RKO (cell line): ENCODE data around the gene CADM2.

Experiments used
- DNase-seq: peaks from one replicate; pipeline ENCODE4 v3.0.0-alpha.2; 2016; ENCODE audit warnings: low spot score

CADM2 gene

DNA sequence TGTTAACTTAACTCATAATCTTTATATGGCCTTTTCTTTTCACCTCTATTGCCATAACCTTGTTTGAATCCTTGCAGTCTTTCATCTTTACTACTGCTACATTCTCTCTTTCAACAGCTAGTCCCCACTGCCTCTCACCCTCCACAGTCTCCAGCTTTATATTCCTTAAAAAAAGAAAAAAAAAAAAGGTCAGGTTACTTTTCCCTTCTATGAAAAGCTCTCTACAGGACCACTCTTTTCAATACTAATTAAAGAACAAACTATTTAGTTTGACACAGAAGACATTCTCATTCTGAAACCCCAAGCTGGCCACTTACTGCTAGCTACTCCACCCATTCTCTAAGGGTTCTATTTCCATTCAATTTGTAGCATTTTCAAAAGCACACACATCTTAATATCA, 25.6 kb downstream of the CADM2 start:
- DNase-seq = no peak

- no peak for DNase-seq
Observed at GRCh38 chr3:84985795-84986194, 27.0 kb downstream of the CADM2 start.

DNA sequence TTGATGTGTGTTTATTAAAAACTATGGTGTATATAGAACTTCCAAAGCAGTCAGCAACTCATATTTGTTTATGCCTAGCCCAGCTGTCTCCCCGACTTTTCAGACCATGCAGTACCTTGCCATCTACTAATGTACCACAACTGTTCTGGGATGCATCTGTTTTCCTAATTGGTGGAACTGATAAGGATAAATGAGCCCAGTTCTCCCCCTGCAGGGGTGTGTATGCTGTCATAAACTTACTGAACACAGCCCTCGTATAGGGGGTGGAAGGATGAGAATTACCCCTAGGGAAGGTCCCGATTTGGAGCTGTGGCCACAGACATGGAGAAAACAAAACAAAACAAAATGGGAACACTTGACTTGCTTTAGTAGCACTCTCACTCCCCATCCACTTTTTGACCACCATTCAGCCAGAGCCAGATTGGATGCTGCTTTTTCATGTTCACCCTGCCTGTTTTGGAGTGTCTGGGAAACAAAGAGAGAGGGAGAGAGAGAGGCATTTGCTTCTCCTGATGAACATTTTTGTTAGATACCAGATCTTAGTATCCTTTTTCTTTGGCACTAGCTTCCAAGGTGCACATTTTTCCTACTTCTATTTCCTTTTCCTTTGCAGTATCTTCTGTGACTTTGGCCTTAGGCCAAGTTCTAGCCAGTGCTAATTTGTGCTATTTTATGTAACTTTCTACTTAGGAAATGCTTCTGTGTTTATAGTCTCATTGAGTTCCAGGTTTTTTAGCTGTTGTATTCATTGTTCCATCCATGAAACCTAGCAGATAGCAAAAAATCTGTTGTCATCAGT, 29.1 kb downstream of the CADM2 start:
- DNase-seq = no peak

GRCh38 chr3:84989102-84989501, 30.3 kb downstream of the CADM2 start:
- DNase-seq = no peak

DNA sequence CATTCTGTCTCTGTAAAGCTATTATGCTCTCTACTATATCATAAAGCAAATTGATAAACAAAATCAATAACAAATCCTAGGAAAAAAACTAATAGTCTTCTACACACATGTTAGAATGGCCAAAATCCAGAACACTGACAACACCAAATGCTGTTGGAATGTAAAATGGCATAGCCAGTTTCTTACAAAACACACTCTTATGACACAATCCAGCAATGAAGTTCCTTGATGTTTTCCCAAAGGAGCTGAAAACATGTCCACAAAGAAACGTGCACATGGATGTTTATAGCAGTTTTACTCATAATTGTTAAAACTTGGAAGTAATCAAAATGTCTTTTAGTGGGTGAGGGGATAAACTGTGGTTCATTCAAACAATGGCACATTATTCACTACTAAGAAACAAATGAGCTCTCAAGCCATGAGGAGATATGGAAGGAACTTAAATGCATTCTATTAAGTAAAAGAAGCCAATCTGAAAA, 32.7 kb downstream of the CADM2 start:
- DNase-seq = no peak

- no peak for DNase-seq
Observed at GRCh38 chr3:84993956-84994355, 35.2 kb downstream of the CADM2 start.

DNA sequence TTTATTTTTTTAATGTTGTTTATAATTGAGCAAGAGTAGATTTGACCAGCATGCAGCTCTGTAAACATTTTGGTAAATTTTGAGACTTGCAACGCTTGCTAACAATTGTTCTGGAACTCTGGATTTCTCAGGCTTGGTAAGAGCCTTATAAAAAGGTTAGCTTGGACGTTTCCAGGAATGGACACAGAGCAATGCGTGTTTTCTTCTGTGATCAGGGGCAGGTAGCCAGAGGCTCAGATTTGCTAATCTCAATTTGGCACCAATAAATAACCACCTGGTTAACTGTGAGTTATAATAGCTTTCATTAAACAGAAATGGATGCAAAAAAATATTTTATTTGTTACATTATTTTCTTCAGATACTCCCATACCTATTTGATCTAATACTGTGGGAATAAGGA, 39.8 kb downstream of the CADM2 start:
- no peak for DNase-seq

DNA sequence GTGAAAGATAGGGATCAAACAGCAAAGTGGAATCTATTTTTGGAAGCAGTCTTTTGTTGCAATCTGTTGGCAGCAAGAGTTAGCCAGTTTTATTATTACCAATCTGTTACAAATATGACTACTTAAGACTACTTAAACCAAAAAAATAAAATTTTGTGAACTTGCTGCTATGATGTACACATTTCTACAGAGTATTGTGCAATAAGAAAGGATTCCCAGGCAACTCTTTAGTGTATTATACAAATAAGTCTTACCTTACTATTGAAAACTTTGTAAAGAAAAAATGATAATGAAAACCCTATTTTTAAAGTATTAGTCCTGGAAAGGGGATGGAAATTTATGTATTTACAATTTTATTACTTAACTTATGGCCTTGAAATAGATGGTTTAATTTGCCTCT, 44.7 kb downstream of the CADM2 start:
- no peak for DNase-seq

DNA sequence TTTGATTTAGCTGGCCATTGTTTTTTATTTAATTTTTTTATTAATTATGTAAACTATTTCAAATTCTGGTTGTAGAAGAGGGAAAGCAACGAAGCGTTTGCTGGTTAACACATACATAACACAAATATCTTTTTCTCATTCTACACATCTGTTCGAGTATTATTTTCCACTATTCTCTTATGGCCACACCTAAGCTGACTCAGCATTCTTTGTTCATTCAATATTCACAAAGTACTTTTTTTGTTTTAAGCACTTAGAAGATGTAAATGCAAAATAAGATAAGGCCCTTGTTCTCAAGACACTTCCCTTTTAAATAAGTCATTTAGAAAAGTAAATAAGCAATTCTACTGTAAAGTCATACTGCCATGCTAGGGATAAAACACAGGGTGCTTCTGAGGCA, 45.4 kb downstream of the CADM2 start:
- DNase-seq = no peak

DNA sequence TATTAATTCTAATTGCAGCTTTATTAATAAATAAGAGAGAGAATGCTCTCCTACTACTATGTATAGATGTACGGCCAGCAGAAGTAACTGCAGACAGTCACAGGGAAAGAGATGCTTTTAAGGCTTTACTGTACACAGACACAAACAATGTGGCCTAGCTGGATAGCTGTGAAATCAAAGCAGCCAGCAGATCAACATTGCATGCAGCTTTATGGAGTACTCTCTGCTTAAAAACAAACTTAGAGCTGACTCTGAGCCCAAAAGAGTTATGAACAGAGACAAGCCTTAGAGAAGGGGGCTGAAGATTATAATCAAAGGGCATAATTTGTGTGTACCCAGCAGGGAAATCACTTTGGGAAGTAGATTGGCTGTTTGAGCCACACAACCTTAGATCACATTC, 47.2 kb downstream of the CADM2 start:
- no peak for DNase-seq

- DNase-seq = no peak
Observed at GRCh38 chr3:85007195-85008094, 48.7 kb downstream of the CADM2 start.

- DNase-seq = no peak
Observed at GRCh38 chr3:85020828-85021227, 62.0 kb downstream of the CADM2 start.

DNA sequence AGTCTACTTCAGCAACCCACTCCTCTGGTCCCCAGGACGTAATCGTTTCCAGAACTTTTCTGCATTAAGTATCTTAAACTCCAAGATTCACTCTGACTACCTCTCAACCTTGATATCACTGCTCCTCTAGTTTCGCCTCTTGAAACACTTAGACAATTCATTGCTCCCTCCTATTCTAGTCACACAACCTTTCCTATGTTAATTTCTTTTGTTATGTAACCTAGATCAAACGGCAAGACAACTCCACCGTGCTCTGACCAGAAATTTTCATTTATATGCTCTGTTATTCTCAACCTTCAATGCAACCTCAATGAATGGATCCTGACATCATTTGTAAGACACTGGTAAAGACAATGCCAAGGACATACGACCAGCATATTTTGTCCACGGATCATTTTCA, 71.3 kb downstream of the CADM2 start:
- DNase-seq = no peak

GRCh38 chr3:85037203-85037602, 78.4 kb downstream of the CADM2 start:
- DNase-seq = no peak

DNA sequence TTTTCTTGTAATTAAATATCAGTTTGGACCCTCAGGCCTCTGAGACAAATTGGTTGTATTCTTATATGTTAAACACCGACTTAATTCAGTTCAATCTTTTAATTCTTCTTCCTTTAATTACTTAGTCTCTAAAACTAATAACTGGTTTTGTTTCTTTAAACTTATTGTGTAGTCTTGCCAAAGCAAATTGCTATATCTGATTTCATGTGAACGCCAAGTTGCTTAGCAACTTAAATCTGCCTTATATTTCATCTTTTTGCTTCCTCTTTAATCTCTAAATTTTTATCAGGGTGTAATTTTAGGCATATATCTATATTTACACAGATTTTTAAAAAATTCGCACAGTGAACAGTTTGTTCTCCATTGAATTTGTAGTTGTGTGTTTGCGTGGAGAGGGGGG, 82.2 kb downstream of the CADM2 start:
- no peak for DNase-seq

DNA sequence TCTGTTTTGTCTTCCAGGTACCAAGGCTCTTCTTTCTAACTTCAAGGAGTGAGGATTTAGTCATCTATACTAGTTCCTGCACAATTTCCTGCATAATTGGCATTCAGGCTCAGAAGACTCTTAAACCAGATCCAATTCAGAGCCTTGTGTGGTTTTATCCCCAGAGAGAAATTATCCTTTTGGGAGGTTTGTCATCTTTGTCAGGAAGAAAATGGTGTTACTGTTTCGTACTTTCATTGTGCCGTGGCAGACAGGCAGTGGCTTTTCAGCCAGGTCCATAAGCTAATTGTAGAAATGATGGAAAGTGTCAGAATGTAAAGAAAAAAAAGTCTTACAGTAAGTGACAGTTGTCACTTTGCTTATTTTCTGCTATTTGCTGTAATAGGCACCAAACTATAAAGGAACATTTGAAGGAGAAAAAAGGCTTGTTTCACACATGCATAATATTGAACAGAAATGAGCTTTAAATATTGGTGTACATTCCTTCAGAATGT, 82.8 kb downstream of the CADM2 start:
- DNase-seq = no peak

DNA sequence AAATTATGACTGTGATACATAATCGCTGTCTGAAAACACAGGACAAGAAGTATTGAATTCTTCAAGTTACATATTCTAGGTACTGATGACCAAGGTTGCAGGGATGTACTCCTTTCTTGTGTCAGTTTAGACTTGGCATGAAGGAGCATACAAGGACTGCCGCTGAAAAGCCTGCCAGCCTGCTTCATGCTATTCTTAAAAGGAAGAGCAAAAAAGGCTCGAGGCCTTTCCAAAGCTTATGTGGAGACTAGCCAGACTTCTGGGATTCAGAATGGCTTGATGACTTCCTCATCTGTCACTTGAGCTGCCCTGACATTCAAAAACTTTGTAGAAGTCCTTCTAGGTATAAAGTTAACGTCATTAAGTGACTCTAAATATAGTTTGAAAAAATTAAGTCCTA, 92.0 kb downstream of the CADM2 start:
- DNase-seq = no peak

DNA sequence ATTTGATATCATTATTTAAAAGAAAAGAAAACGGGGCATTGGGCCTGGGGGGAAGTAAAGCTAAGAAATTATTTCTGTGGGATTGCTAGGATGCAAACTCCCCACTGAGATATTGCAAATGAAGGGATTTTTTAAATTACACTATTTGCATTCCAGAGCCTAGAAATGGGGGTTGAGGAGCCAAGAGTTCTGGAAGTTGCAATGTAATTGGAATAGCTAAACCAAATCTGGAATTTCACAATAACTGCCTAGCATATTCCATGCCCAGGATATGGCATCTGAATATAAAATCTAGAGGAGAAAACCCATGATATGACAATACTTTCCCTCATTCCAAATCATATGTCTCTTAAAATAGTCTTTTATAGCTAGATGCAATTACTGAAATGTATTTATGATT, 93.0 kb downstream of the CADM2 start:
- no peak for DNase-seq

DNA sequence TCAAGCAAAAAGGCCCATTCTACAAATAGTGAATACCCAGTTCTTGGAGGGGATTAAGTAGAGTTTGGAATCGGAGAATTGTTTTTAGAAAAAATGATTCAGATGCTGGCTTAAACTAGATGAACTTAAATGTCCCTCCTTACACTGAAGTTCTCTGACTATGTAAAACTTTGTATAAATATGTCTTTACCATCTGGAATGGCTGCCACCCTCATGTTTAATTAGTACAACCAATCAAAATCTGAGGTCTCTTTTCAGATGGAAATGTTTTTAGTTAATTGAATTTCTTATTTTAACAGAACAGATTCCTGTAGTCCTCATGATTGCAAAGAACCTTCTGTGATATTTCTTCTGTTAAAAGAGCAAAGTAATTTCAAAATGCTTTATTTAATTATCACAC, 94.8 kb downstream of the CADM2 start:
- no peak for DNase-seq

GRCh38 chr3:85054579-85054978, 95.8 kb downstream of the CADM2 start:
- DNase-seq = no peak

DNA sequence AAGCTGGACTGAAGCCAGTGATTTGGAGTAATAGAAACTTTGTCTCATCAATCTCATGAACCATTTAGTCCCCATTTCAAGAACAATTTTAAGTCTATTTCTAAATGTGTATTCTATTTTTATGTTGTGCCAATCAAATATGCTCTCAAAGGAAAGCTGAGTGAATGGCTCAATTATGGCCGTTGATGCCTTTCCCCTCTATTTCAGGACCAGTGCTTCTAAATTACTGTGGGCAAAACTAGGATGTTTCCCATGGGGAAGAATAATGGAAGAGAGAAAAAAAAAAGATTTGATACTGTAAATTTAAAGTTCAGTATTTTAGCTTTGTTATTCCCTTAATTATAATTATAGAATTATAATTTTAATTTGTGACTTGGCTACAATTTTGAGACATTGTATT, 110.1 kb downstream of the CADM2 start:
- peak; percentile 15 for DNase-seq

DNA sequence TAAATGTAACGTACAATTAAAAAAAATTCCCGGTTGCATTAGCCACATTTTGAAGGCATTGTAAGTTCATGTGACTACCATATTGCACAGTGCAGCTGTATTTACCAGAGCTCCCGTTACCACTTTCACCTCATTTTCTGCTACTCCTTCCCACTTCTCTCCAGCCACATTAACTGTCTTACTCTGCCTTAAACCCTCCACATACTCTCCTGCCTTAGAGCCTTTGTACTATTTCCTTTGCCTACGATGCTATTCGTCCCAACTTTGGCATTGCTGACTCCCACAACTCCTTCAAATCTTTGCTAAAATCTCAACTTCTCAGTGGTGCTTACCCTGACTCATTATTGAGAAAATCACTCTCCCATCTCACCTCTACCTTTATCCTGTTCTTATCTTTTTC, 115.2 kb downstream of the CADM2 start:
- no peak for DNase-seq

DNA sequence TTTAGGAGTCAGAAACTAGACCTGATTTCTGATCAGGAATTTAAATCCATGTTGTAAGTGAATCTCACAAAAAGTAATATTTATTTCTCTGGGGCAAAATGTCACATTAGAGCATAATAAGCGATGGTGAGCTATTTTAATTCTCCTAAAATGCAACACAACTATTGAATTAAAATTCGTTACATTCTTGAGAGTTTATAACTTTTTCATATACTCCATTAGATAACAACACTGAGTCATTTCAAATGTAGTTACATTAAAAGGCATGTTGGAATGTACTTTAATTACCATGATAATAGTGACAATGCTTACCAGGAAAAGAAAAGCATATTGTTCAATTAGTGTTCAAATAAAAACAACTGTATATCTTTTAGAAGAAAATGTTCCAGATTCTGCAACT, 116.9 kb downstream of the CADM2 start:
- no peak for DNase-seq
